ENCODE results near the gene HSPG2.

GRCh38 chr1:21838359-21839157 lies 98.6 kb downstream of the HSPG2 start:
- TF ChIP-seq POLR2AphosphoS5 (IDR thresholded peaks at IDR 0.05; ENCODE audit: low read depth, low read length): no peak
- no peak for TF ChIP-seq TAF1 (IDR thresholded peaks at IDR 0.05; ENCODE audit: low read depth, low read length)
- no peak for TF ChIP-seq POLR2A (IDR thresholded peaks at IDR 0.05; ENCODE audit: low read depth, low read length)
- TF ChIP-seq POU2F2 (IDR thresholded peaks at IDR 0.05; ENCODE audit: low read depth, low read length): no peak
- TF ChIP-seq SPI1 (IDR thresholded peaks at IDR 0.05; ENCODE audit: low read depth, low read length): no peak
- no peak for TF ChIP-seq PAX5 (IDR thresholded peaks at IDR 0.05; ENCODE audit: insufficient read depth, low read length, severe bottlenecking)

Measured in GM12891 (cell line).